Measurements from ENCODE around the gene NKAIN2.

The NKAIN2 gene

GRCh38 chr6:124069230-124069950 lies 265.7 kb downstream of the NKAIN2 start:
- Histone ChIP-seq H3K79me1 (ENCODE audit: low read depth, low read length) (no peaks in the 10 kb centered on the region), H4K8ac (ENCODE audit: low read depth, low read length) (no peak overlapping the region)

GRCh38 chr6:124073021-124073420 lies 269.4 kb downstream of the NKAIN2 start:
- Histone ChIP-seq H3K4me3 (ENCODE audit: low read length in 2 of 2) (no peak overlapping the region), H3K4ac (ENCODE audit: low read length) (no peak overlapping the region), H2AK5ac (ENCODE audit: low read depth, low read length) (no peak overlapping the region), H3K4me1 (ENCODE audit: control insufficient read depth in 2 of 2, insufficient read depth in 1 of 2, low read depth in 1 of 2, low read length in 2 of 2) (peaks cover 0 to 9% of the 10 kb centered on the region in 2 donors), H2BK12ac (ENCODE audit: low read length) (no peak overlapping the region), H2AFZ (ENCODE audit: low read length) (peak overlapping the region; percentile 16), H3K27me3 (ENCODE audit: control insufficient read depth in 3 of 3, insufficient read depth in 3 of 3, low read depth in 1 of 3, low read length in 3 of 3) (no peaks in the 10 kb centered on the region), H3K18ac (ENCODE audit: low read length) (no peak overlapping the region), H3K27ac (replicated peaks; ENCODE audit: low read length) (peak overlapping the region; percentile 59), H3K9ac (ENCODE audit: low read depth, low read length, poor library complexity) (no peak overlapping the region), H3K4me2 (ENCODE audit: insufficient read depth, low read length, poor library complexity, severe bottlenecking) (no peak overlapping the region), H2BK5ac (ENCODE audit: low read length) (no peak overlapping the region), H3K79me1 (ENCODE audit: low read depth, low read length) (no peaks in the 10 kb centered on the region), H3K23ac (ENCODE audit: low read depth, low read length, poor library complexity) (no peak overlapping the region), H4K91ac (ENCODE audit: low read depth, low read length, poor library complexity) (no peak overlapping the region), H3K36me3 (replicated peaks in 1 of 2; ENCODE audit: control insufficient read depth in 2 of 2, insufficient read depth in 2 of 2, low read length in 2 of 2) (no peaks in the 10 kb centered on the region), H4K8ac (ENCODE audit: low read depth, low read length) (no peak overlapping the region), H2BK15ac (ENCODE audit: low read length) (no peak overlapping the region), H3K14ac (ENCODE audit: low read length) (no peak overlapping the region), H3K9me3 (replicated peaks in 1 of 2; ENCODE audit: control insufficient read depth in 2 of 2, insufficient read depth in 1 of 2, low read depth in 1 of 2, low read length in 2 of 2) (peaks cover 0 to 4% of the 10 kb centered on the region in 2 donors), H2BK120ac (ENCODE audit: low read depth, low read length) (no peak overlapping the region)
- peak; percentile 20 for DNase-seq (ENCODE audit: low spot score)
- no CpG with 5 or more reads among the region's 6 CpGs for WGBS, 2 donors (ENCODE audit: extremely low coverage in 2 of 2, insufficient read length in 2 of 2, insufficient replicate concordance in 1 of 2)

More at GRCh38 chr6:124069230-124069950, 265.7 kb downstream of the NKAIN2 start:
- Histone ChIP-seq H3K27ac (replicated peaks; ENCODE audit: low read length) (no peak overlapping the region), H3K4me1 (ENCODE audit: control insufficient read depth in 2 of 2, insufficient read depth in 1 of 2, low read depth in 1 of 2, low read length in 2 of 2) (peaks cover 0 to 8% of the 10 kb centered on the region in 2 donors), H3K9ac (ENCODE audit: low read depth, low read length, poor library complexity) (no peak overlapping the region), H3K4me3 (ENCODE audit: low read length in 2 of 2) (no peak overlapping the region), H3K23ac (ENCODE audit: low read depth, low read length, poor library complexity) (no peak overlapping the region), H3K4ac (ENCODE audit: low read length) (no peak overlapping the region), H2BK5ac (ENCODE audit: low read length) (no peak overlapping the region), H3K36me3 (replicated peaks in 1 of 2; ENCODE audit: control insufficient read depth in 2 of 2, insufficient read depth in 2 of 2, low read length in 2 of 2) (no peaks in the 10 kb centered on the region), H3K14ac (ENCODE audit: low read length) (no peak overlapping the region), H2AK5ac (ENCODE audit: low read depth, low read length) (no peak overlapping the region), H3K27me3 (ENCODE audit: control insufficient read depth in 3 of 3, insufficient read depth in 3 of 3, low read depth in 1 of 3, low read length in 3 of 3) (no peaks in the 10 kb centered on the region), H2BK120ac (ENCODE audit: low read depth, low read length) (no peak overlapping the region), H2BK15ac (ENCODE audit: low read length) (no peak overlapping the region), H4K91ac (ENCODE audit: low read depth, low read length, poor library complexity) (no peak overlapping the region), H3K9me3 (replicated peaks in 1 of 2; ENCODE audit: control insufficient read depth in 2 of 2, insufficient read depth in 1 of 2, low read depth in 1 of 2, low read length in 2 of 2) (peaks cover 0 to 4% of the 10 kb centered on the region in 2 donors), H2BK12ac (ENCODE audit: low read length) (no peak overlapping the region), H3K18ac (ENCODE audit: low read length) (no peak overlapping the region), H2AFZ (ENCODE audit: low read length) (no peak overlapping the region), H3K4me2 (ENCODE audit: insufficient read depth, low read length, poor library complexity, severe bottlenecking) (no peak overlapping the region)
- no peak for DNase-seq (ENCODE audit: low spot score)
- no CpG with 5 or more reads among the region's 5 CpGs for WGBS, 2 donors (ENCODE audit: extremely low coverage in 2 of 2, insufficient read length in 2 of 2, insufficient replicate concordance in 1 of 2)

GRCh38 chr6:124073820-124074587 lies 270.3 kb downstream of the NKAIN2 start:
- no CpG with 5 or more reads among the region's 6 CpGs for WGBS, 2 donors (ENCODE audit: extremely low coverage in 2 of 2, insufficient read length in 2 of 2, insufficient replicate concordance in 1 of 2)

GRCh38 chr6:124074606-124075005 lies 270.9 kb downstream of the NKAIN2 start:
- no peak overlapping the region for H3K27ac ChIP-seq (replicated peaks; ENCODE audit: low read length)
- no peak overlapping the region for H3K4me3 ChIP-seq (ENCODE audit: low read length in 2 of 2)
- no peak overlapping the region for H2BK12ac ChIP-seq (ENCODE audit: low read length)
- H3K79me1 ChIP-seq (ENCODE audit: low read depth, low read length), result no peaks in the 10 kb centered on the region
- no peak overlapping the region for H2BK120ac ChIP-seq (ENCODE audit: low read depth, low read length)
- H3K18ac ChIP-seq (ENCODE audit: low read length), result peak overlapping the region; percentile 9
- H2BK15ac ChIP-seq (ENCODE audit: low read length), result no peak overlapping the region
- H2AFZ ChIP-seq (ENCODE audit: low read length), result no peak overlapping the region
- no peak for DNase-seq (ENCODE audit: low spot score)
- H2BK5ac ChIP-seq (ENCODE audit: low read length), result no peak overlapping the region
- H3K9me3 ChIP-seq (replicated peaks in 1 of 2; ENCODE audit: control insufficient read depth in 2 of 2, insufficient read depth in 1 of 2, low read depth in 1 of 2, low read length in 2 of 2), result peaks cover 0 to 4% of the 10 kb centered on the region in 2 donors
- H3K23ac ChIP-seq (ENCODE audit: low read depth, low read length, poor library complexity), result no peak overlapping the region
- no peak overlapping the region for H3K14ac ChIP-seq (ENCODE audit: low read length)
- H3K36me3 ChIP-seq (replicated peaks in 1 of 2; ENCODE audit: control insufficient read depth in 2 of 2, insufficient read depth in 2 of 2, low read length in 2 of 2), result no peaks in the 10 kb centered on the region
- H2AK5ac ChIP-seq (ENCODE audit: low read depth, low read length), result no peak overlapping the region
- H4K91ac ChIP-seq (ENCODE audit: low read depth, low read length, poor library complexity), result no peak overlapping the region
- no peak overlapping the region for H4K8ac ChIP-seq (ENCODE audit: low read depth, low read length)
- no CpG with 5 or more reads among the region's 5 CpGs for WGBS, 2 donors (ENCODE audit: extremely low coverage in 2 of 2, insufficient read length in 2 of 2, insufficient replicate concordance in 1 of 2)
- H3K4me2 ChIP-seq (ENCODE audit: insufficient read depth, low read length, poor library complexity, severe bottlenecking), result no peak overlapping the region
- no peak overlapping the region for H3K4ac ChIP-seq (ENCODE audit: low read length)
- no peak overlapping the region for H3K9ac ChIP-seq (ENCODE audit: low read depth, low read length, poor library complexity)
- peaks cover 0 to 9% of the 10 kb centered on the region in 2 donors for H3K4me1 ChIP-seq (ENCODE audit: control insufficient read depth in 2 of 2, insufficient read depth in 1 of 2, low read depth in 1 of 2, low read length in 2 of 2)
- no peaks in the 10 kb centered on the region for H3K27me3 ChIP-seq (ENCODE audit: control insufficient read depth in 3 of 3, insufficient read depth in 3 of 3, low read depth in 1 of 3, low read length in 3 of 3)

More at GRCh38 chr6:124073820-124074587, 270.3 kb downstream of the NKAIN2 start:
- H4K91ac ChIP-seq (ENCODE audit: low read depth, low read length, poor library complexity), result no peak overlapping the region
- no peak overlapping the region for H2BK12ac ChIP-seq (ENCODE audit: low read length)
- H2BK5ac ChIP-seq (ENCODE audit: low read length), result no peak overlapping the region
- no peak overlapping the region for H3K4ac ChIP-seq (ENCODE audit: low read length)
- no peak overlapping the region for H3K14ac ChIP-seq (ENCODE audit: low read length)
- no peak overlapping the region for H2BK15ac ChIP-seq (ENCODE audit: low read length)
- H2AFZ ChIP-seq (ENCODE audit: low read length), result no peak overlapping the region
- no peak for DNase-seq (ENCODE audit: low spot score)
- no peaks in the 10 kb centered on the region for H3K79me1 ChIP-seq (ENCODE audit: low read depth, low read length)
- no peak overlapping the region for H2BK120ac ChIP-seq (ENCODE audit: low read depth, low read length)
- H3K9me3 ChIP-seq (replicated peaks in 1 of 2; ENCODE audit: control insufficient read depth in 2 of 2, insufficient read depth in 1 of 2, low read depth in 1 of 2, low read length in 2 of 2), result peaks cover 0 to 4% of the 10 kb centered on the region in 2 donors
- H3K9ac ChIP-seq (ENCODE audit: low read depth, low read length, poor library complexity), result no peak overlapping the region
- H3K18ac ChIP-seq (ENCODE audit: low read length), result peak overlapping the region; percentile 9
- no peak overlapping the region for H3K27ac ChIP-seq (replicated peaks; ENCODE audit: low read length)
- H3K4me3 ChIP-seq (ENCODE audit: low read length in 2 of 2), result no peak overlapping the region
- H3K4me1 ChIP-seq (ENCODE audit: control insufficient read depth in 2 of 2, insufficient read depth in 1 of 2, low read depth in 1 of 2, low read length in 2 of 2), result peaks cover 0 to 9% of the 10 kb centered on the region in 2 donors
- no peaks in the 10 kb centered on the region for H3K27me3 ChIP-seq (ENCODE audit: control insufficient read depth in 3 of 3, insufficient read depth in 3 of 3, low read depth in 1 of 3, low read length in 3 of 3)
- no peak overlapping the region for H4K8ac ChIP-seq (ENCODE audit: low read depth, low read length)
- H3K36me3 ChIP-seq (replicated peaks in 1 of 2; ENCODE audit: control insufficient read depth in 2 of 2, insufficient read depth in 2 of 2, low read length in 2 of 2), result no peaks in the 10 kb centered on the region
- no peak overlapping the region for H3K4me2 ChIP-seq (ENCODE audit: insufficient read depth, low read length, poor library complexity, severe bottlenecking)
- no peak overlapping the region for H2AK5ac ChIP-seq (ENCODE audit: low read depth, low read length)
- H3K23ac ChIP-seq (ENCODE audit: low read depth, low read length, poor library complexity), result no peak overlapping the region
